ENCODE measurements around the gene LRBA.
"Not testable (repeated sequence)": the region's sequence is repeated elsewhere in the genome, so short reads cannot be mapped to it uniquely, and the experiment has no call there.

LRBA gene

GRCh38 chr4:150537911-150538310 lies 477.2 kb downstream of the LRBA start:
- H3K27me3 Mint-ChIP-seq; H3K27ac Mint-ChIP-seq; H3K4me1 Mint-ChIP-seq (ENCODE audit: low read depth); H3K9me3 Mint-ChIP-seq; H3K4me3 Mint-ChIP-seq: not testable (repeated sequence)
- peaks cover 10% of the 10 kb centered on the region for H3K36me3 Mint-ChIP-seq (ENCODE audit: low read depth)

- Mint-ChIP-seq H3K9me3 (no peaks in the 10 kb centered on the region), H3K4me3 (no peak overlapping the region), H3K36me3 (ENCODE audit: low read depth) (peaks cover 17% of the 10 kb centered on the region), H3K27me3 (no peaks in the 10 kb centered on the region), H3K27ac (no peak overlapping the region), H3K4me1 (ENCODE audit: low read depth) (no peaks in the 10 kb centered on the region)
Measured at GRCh38 chr4:150534818-150535217, 480.3 kb downstream of the LRBA start.

GRCh38 chr4:150533673-150534072 lies 481.4 kb downstream of the LRBA start:
- Mint-ChIP-seq H3K36me3 (ENCODE audit: low read depth) (peaks cover 14% of the 10 kb centered on the region), H3K27me3 (no peaks in the 10 kb centered on the region), H3K4me3 (no peak overlapping the region), H3K9me3 (no peaks in the 10 kb centered on the region), H3K4me1 (ENCODE audit: low read depth) (no peaks in the 10 kb centered on the region), H3K27ac (no peak overlapping the region)

GRCh38 chr4:150525321-150525868 lies 489.7 kb downstream of the LRBA start:
- Mint-ChIP-seq H3K4me1 (ENCODE audit: low read depth) (no peaks in the 10 kb centered on the region), H3K36me3 (ENCODE audit: low read depth) (peaks cover 19% of the 10 kb centered on the region), H3K27ac (no peak overlapping the region), H3K4me3 (no peak overlapping the region), H3K27me3 (no peaks in the 10 kb centered on the region), H3K9me3 (no peaks in the 10 kb centered on the region)

- H3K36me3 Mint-ChIP-seq (ENCODE audit: low read depth), result peaks cover 12% of the 10 kb centered on the region
- peak overlapping the region; percentile 77 for H3K27ac Mint-ChIP-seq
Measured at GRCh38 chr4:150518559-150518958, 496.5 kb downstream of the LRBA start.

GRCh38 chr4:150515135-150515534 lies 499.9 kb downstream of the LRBA start:
- Mint-ChIP-seq H3K4me1 (ENCODE audit: low read depth) (peaks cover 19% of the 10 kb centered on the region), H3K36me3 (ENCODE audit: low read depth) (peaks cover 25% of the 10 kb centered on the region), H3K27ac (no peak overlapping the region), H3K27me3 (no peaks in the 10 kb centered on the region), H3K4me3 (no peak overlapping the region), H3K9me3 (peaks cover 8% of the 10 kb centered on the region)

More at GRCh38 chr4:150518559-150518958, 496.5 kb downstream of the LRBA start:
- H3K4me3 Mint-ChIP-seq, result no peak overlapping the region
- H3K4me1 Mint-ChIP-seq (ENCODE audit: low read depth), result peaks cover 19% of the 10 kb centered on the region
- H3K9me3 Mint-ChIP-seq, result no peaks in the 10 kb centered on the region
- H3K27me3 Mint-ChIP-seq, result no peaks in the 10 kb centered on the region

- Mint-ChIP-seq H3K4me1 (ENCODE audit: low read depth) (peaks cover 19% of the 10 kb centered on the region), H3K36me3 (ENCODE audit: low read depth) (peaks cover 25% of the 10 kb centered on the region), H3K9me3 (peaks cover 8% of the 10 kb centered on the region), H3K4me3 (no peak overlapping the region), H3K27ac (no peak overlapping the region), H3K27me3 (no peaks in the 10 kb centered on the region)
Measured at GRCh38 chr4:150514709-150515108, 500.4 kb downstream of the LRBA start.

GRCh38 chr4:150510176-150510865 lies 504.8 kb downstream of the LRBA start:
- Mint-ChIP-seq H3K4me1 (ENCODE audit: low read depth) (no peaks in the 10 kb centered on the region), H3K9me3 (peaks cover 8% of the 10 kb centered on the region), H3K36me3 (ENCODE audit: low read depth) (peaks cover 34% of the 10 kb centered on the region), H3K27ac (no peak overlapping the region), H3K27me3 (no peaks in the 10 kb centered on the region), H3K4me3 (no peak overlapping the region)

GRCh38 chr4:150507656-150508055 lies 507.4 kb downstream of the LRBA start:
- H3K36me3 Mint-ChIP-seq (ENCODE audit: low read depth), result peaks cover 28% of the 10 kb centered on the region
- not testable (repeated sequence) for H3K4me1 Mint-ChIP-seq (ENCODE audit: low read depth); H3K27ac Mint-ChIP-seq; H3K9me3 Mint-ChIP-seq; H3K4me3 Mint-ChIP-seq; H3K27me3 Mint-ChIP-seq

- H3K4me3 Mint-ChIP-seq, result no peak overlapping the region
- no peaks in the 10 kb centered on the region for H3K4me1 Mint-ChIP-seq (ENCODE audit: low read depth)
- H3K36me3 Mint-ChIP-seq (ENCODE audit: low read depth), result peaks cover 24% of the 10 kb centered on the region
- no peak overlapping the region for H3K27ac Mint-ChIP-seq
- H3K27me3 Mint-ChIP-seq, result no peaks in the 10 kb centered on the region
- H3K9me3 Mint-ChIP-seq, result no peaks in the 10 kb centered on the region
Measured at GRCh38 chr4:150501983-150502382, 513.1 kb downstream of the LRBA start.

GRCh38 chr4:150501009-150501727 lies 513.9 kb downstream of the LRBA start:
- Mint-ChIP-seq H3K27ac (no peak overlapping the region), H3K27me3 (no peaks in the 10 kb centered on the region), H3K36me3 (ENCODE audit: low read depth) (peaks cover 20% of the 10 kb centered on the region), H3K4me1 (ENCODE audit: low read depth) (no peaks in the 10 kb centered on the region), H3K4me3 (no peak overlapping the region), H3K9me3 (no peaks in the 10 kb centered on the region)

- no peak overlapping the region for H3K27ac Mint-ChIP-seq
- no peaks in the 10 kb centered on the region for H3K4me1 Mint-ChIP-seq (ENCODE audit: low read depth)
- no peak overlapping the region for H3K4me3 Mint-ChIP-seq
- H3K36me3 Mint-ChIP-seq (ENCODE audit: low read depth), result peaks cover 20% of the 10 kb centered on the region
- no peaks in the 10 kb centered on the region for H3K27me3 Mint-ChIP-seq
- no peaks in the 10 kb centered on the region for H3K9me3 Mint-ChIP-seq
Measured at GRCh38 chr4:150497612-150498011, 517.5 kb downstream of the LRBA start.

GRCh38 chr4:150495550-150495949 lies 519.5 kb downstream of the LRBA start:
- Mint-ChIP-seq H3K9me3 (no peaks in the 10 kb centered on the region), H3K4me3 (no peak overlapping the region), H3K27ac (no peak overlapping the region), H3K36me3 (ENCODE audit: low read depth) (peaks cover 7% of the 10 kb centered on the region), H3K4me1 (ENCODE audit: low read depth) (no peaks in the 10 kb centered on the region), H3K27me3 (no peaks in the 10 kb centered on the region)

- H3K4me3 Mint-ChIP-seq, result no peak overlapping the region
- no peaks in the 10 kb centered on the region for H3K9me3 Mint-ChIP-seq
- H3K36me3 Mint-ChIP-seq (ENCODE audit: low read depth), result peaks cover 17% of the 10 kb centered on the region
- no peaks in the 10 kb centered on the region for H3K4me1 Mint-ChIP-seq (ENCODE audit: low read depth)
- no peaks in the 10 kb centered on the region for H3K27me3 Mint-ChIP-seq
- H3K27ac Mint-ChIP-seq, result no peak overlapping the region
Measured at GRCh38 chr4:150493851-150494250, 521.2 kb downstream of the LRBA start.

GRCh38 chr4:150491132-150492049 lies 523.7 kb downstream of the LRBA start:
- Mint-ChIP-seq H3K27me3 (no peaks in the 10 kb centered on the region), H3K36me3 (ENCODE audit: low read depth) (peaks cover 22% of the 10 kb centered on the region), H3K4me1 (ENCODE audit: low read depth) (no peaks in the 10 kb centered on the region), H3K9me3 (no peaks in the 10 kb centered on the region), H3K27ac (no peak overlapping the region), H3K4me3 (no peak overlapping the region)
